HUES48 (cell line): Measurements from ENCODE around the gene COQ4.

Source experiments
- H3K27ac ChIP-seq: one replicate; pipeline ENCODE4 v1.7.0; 2013; ENCODE audit warnings: low read depth, low read length, inconsistent platforms
- H3K27me3 ChIP-seq: 2 replicates; pipeline ENCODE4 v1.6.1; 2013; ENCODE audit warnings: mild to moderate bottlenecking, low read length; ENCODE audit not compliant: control insufficient read depth, insufficient read depth
- H3K36me3 ChIP-seq: 2 replicates; pipeline ENCODE4 v1.6.1; 2013; ENCODE audit warnings: low read length; ENCODE audit not compliant: control insufficient read depth, insufficient read depth
- H3K4me1 ChIP-seq: 2 replicates; pipeline ENCODE4 v1.6.1; 2013; ENCODE audit warnings: mild to moderate bottlenecking, low read length; ENCODE audit not compliant: control insufficient read depth, insufficient read depth
- H3K4me3 ChIP-seq: 2 replicates; pipeline ENCODE4 v1.5.1; 2013; ENCODE audit warnings: mild to moderate bottlenecking, low read depth, low read length
- H3K9ac ChIP-seq: 2 replicates; pipeline ENCODE4 v1.6.1; 2013; ENCODE audit warnings: mild to moderate bottlenecking, low read depth, low read length, moderate library complexity
- H3K9me3 ChIP-seq: 2 replicates; pipeline ENCODE4 v1.6.1; 2013; ENCODE audit warnings: low read length; ENCODE audit not compliant: control insufficient read depth, insufficient read depth

The COQ4 gene

GRCh38 chr9:128309551-128309950 is 13.1 kb upstream of the COQ4 start:
- peaks cover 49% of the 10 kb centered on the region for H3K36me3 ChIP-seq
- H3K9ac ChIP-seq = no peak overlapping the region
- H3K9me3 ChIP-seq = no peaks in the 10 kb centered on the region
- no peaks in the 10 kb centered on the region for H3K4me1 ChIP-seq
- no peaks in the 10 kb centered on the region for H3K27me3 ChIP-seq
- H3K27ac ChIP-seq = no peak overlapping the region
- no peak overlapping the region for H3K4me3 ChIP-seq

DNA sequence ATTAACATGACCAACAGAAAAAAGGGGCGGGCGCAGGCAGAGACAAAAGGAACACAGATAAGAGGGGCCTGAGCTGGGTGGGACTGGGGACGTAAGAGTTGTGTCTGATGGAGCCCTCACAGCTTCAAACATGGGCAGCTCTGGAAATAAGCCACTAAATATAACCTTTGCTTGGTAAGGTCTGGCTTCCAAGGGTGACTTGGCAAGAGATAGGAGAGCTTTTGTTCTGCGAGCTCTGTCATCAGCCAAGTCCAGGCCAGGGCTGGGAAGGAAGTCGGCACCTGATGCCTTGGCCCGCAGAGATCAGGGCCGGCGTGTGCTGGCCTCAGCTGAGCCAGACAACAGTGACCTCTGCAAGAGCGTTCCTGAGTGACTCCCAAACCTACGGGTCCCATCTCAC is 12.2 kb upstream of the COQ4 start:
- no peak overlapping the region for H3K9ac ChIP-seq
- no peak overlapping the region for H3K27ac ChIP-seq
- H3K27me3 ChIP-seq = no peaks in the 10 kb centered on the region
- no peaks in the 10 kb centered on the region for H3K9me3 ChIP-seq
- H3K36me3 ChIP-seq = peaks cover 57% of the 10 kb centered on the region
- H3K4me3 ChIP-seq = no peak overlapping the region
- H3K4me1 ChIP-seq = no peaks in the 10 kb centered on the region

DNA sequence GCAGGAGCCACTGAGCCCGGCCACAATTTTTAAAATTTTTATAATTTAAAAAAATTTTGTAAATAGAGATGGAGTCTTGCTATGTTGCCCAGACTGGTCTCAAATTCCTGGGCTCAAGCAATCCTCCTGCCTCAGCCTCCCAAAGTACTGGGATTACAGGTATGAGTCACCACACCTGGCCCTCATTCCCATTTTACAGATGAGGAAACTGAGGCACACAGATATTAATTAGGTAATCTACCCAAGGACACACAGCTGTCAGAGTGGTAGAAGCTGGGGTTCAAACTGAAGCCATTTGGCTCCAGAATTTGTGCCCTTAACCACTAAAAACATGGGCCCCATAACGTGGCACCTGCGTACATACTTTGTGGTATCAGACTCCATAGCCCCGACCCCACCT is 7.9 kb upstream of the COQ4 start:
- H3K4me3 ChIP-seq = no peak overlapping the region
- no peak overlapping the region for H3K9ac ChIP-seq
- no peak overlapping the region for H3K27ac ChIP-seq
- no peaks in the 10 kb centered on the region for H3K27me3 ChIP-seq
- no peaks in the 10 kb centered on the region for H3K9me3 ChIP-seq
- no peaks in the 10 kb centered on the region for H3K4me1 ChIP-seq
- H3K36me3 ChIP-seq = peaks cover 67% of the 10 kb centered on the region

DNA sequence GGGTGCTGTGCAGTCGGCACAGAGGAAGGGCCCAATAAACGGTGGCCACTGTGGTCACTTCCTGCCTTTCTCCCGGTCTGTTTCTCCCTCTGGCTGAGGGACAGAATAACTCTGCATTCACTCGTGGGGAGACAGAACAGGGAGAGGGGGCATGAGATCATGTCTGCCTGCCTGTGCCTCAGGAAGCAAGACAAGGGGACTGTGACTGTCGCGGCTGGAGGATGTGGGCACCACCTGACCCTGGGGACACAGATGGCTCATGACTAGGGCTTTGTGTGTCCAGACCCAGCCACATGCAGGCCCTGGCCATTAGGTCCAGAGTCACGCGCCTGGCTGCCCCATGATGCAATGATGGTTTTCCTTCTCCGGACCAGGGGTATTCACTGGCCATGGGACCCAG is 6.2 kb upstream of the COQ4 start:
- Histone ChIP-seq H3K9ac (no peak overlapping the region), H3K36me3 (peaks cover 56% of the 10 kb centered on the region), H3K27me3 (no peaks in the 10 kb centered on the region), H3K4me3 (no peak overlapping the region), H3K27ac (no peak overlapping the region), H3K9me3 (no peaks in the 10 kb centered on the region), H3K4me1 (no peaks in the 10 kb centered on the region; the same call in 1 of the 2 replicates)

DNA sequence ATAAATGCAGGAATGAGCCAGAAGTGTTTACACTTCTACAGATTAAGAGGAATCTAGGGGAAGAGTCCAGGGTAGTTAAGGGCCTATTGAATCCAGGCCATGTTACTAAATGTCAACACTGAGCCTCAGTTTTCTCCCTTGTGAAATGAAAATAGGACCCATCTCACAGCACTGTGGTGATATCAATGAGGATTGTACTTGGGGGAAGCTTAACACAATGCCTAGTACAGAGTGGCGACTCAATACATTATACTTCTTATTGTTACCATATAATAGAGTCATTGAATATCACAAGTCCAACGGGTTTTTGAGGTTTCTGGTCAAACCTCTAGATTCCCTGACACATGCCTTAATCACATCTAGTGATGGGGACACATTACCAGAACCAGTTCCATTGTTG is 5.0 kb upstream of the COQ4 start:
- Histone ChIP-seq H3K4me3 (no peak overlapping the region), H3K27ac (no peak overlapping the region), H3K36me3 (peaks cover 54% of the 10 kb centered on the region), H3K9me3 (no peaks in the 10 kb centered on the region), H3K27me3 (no peaks in the 10 kb centered on the region), H3K4me1 (no peaks in the 10 kb centered on the region; the same call in 1 of the 2 replicates), H3K9ac (no peak overlapping the region)

- H3K36me3 ChIP-seq = peaks cover 46% of the 10 kb centered on the region
Measured at GRCh38 chr9:128321343-128321742, 1.3 kb upstream of the COQ4 start.

GRCh38 chr9:128321879-128322403 is 698 bp upstream of the COQ4 start:
- H3K9ac ChIP-seq = peak overlapping the region; percentile 75
- H3K9me3 ChIP-seq = no peaks in the 10 kb centered on the region
- no peaks in the 10 kb centered on the region; the same call in 1 of the 2 replicates for H3K4me1 ChIP-seq
- H3K27ac ChIP-seq = peak overlapping the region; percentile 81
- H3K27me3 ChIP-seq = no peaks in the 10 kb centered on the region
- H3K36me3 ChIP-seq = peaks cover 40% of the 10 kb centered on the region
- H3K4me3 ChIP-seq = peak overlapping the region; percentile 83

More at GRCh38 chr9:128321343-128321742, 1.3 kb upstream of the COQ4 start:
- H3K4me3 ChIP-seq = peak overlapping the region; percentile 83
- H3K27ac ChIP-seq = no peak overlapping the region
- H3K27me3 ChIP-seq = no peaks in the 10 kb centered on the region
- no peaks in the 10 kb centered on the region for H3K9me3 ChIP-seq
- no peaks in the 10 kb centered on the region; the same call in 1 of the 2 replicates for H3K4me1 ChIP-seq
- no peak overlapping the region for H3K9ac ChIP-seq

DNA sequence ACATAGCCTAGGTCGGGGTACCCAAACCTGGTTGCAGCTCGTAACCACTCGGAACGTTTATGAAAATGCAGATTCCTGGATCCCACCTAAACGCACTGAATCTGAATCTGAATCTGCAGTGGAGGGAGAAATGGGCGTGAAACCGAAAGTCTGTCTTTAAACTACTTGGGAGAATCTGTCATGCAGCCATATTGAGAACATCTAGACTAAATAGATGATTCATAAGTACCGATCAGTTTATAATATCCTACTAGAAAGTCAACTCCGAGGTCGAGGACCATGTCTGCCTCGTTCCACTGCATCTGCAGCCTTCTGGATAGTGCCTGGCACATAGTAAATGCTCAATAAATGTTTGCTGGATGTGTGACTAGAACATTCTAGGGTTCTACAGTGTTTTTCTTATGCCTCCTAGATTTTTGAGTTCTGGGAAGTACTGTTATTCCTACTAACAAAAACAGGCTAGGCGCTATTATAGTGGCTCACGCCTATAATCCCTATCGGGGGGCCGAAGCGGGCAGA is 632 bp downstream of the COQ4 start:
- H3K27ac ChIP-seq = peak overlapping the region; percentile 81
- no peaks in the 10 kb centered on the region; the same call in 1 of the 2 replicates for H3K4me1 ChIP-seq
- peak overlapping the region; percentile 75 for H3K9ac ChIP-seq
- no peaks in the 10 kb centered on the region for H3K9me3 ChIP-seq
- peaks cover 36% of the 10 kb centered on the region for H3K36me3 ChIP-seq
- H3K4me3 ChIP-seq = peak overlapping the region; percentile 83
- H3K27me3 ChIP-seq = no peaks in the 10 kb centered on the region

DNA sequence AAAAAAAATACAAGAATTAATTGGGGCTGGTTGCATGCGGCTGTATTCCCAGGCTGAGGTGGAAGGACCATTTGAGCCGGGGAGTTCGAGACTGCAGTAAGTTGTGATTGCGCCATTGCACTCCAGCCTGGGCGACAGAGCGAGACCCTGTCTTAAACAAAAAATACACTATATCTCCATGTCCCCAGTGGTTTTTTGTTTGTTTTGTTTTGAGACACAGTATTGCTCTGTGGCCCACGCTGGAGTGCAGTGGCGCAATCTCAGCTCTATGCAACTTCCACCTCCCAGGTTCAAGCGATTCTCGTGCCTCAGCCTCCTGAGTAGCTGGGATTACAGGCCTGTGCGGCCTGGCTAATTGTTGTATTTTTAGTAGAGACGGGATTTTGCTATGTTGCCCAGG is 1.2 kb downstream of the COQ4 start:
- Histone ChIP-seq H3K9ac (no peak overlapping the region), H3K27ac (no peak overlapping the region), H3K9me3 (no peaks in the 10 kb centered on the region), H3K36me3 (peaks cover 40% of the 10 kb centered on the region), H3K27me3 (no peaks in the 10 kb centered on the region), H3K4me3 (peak overlapping the region; percentile 83), H3K4me1 (no peaks in the 10 kb centered on the region; the same call in 1 of the 2 replicates)

GRCh38 chr9:128324401-128324800 is 1.8 kb downstream of the COQ4 start:
- H3K9ac ChIP-seq = no peak overlapping the region
- H3K27ac ChIP-seq = no peak overlapping the region
- H3K27me3 ChIP-seq = no peaks in the 10 kb centered on the region
- H3K9me3 ChIP-seq = no peaks in the 10 kb centered on the region
- no peaks in the 10 kb centered on the region; the same call in 1 of the 2 replicates for H3K4me1 ChIP-seq
- H3K36me3 ChIP-seq = peaks cover 43% of the 10 kb centered on the region
- no peak overlapping the region for H3K4me3 ChIP-seq

DNA sequence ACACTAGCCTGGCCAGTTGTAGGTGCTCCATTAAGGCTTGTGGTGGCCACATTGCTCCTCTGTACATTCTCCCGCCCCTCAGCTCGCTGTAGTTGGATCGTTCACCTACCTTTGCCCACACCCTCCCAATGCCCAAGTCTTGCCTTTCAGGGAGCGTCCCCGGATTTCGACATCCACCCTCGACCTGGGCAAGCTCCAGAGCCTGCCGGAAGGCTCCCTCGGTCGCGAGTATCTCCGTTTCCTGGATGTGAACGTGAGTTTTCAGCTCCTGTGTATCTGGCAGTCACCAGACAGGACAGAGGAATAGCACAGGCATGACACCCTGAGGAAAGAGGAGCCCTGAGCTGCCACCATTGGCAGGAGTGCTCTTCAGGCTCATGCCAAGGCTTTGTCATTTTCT is 3.0 kb downstream of the COQ4 start:
- Histone ChIP-seq H3K4me1 (no peaks in the 10 kb centered on the region; the same call in 1 of the 2 replicates), H3K4me3 (no peak overlapping the region), H3K36me3 (peaks cover 46% of the 10 kb centered on the region), H3K27ac (no peak overlapping the region), H3K27me3 (no peaks in the 10 kb centered on the region), H3K9me3 (no peaks in the 10 kb centered on the region), H3K9ac (no peak overlapping the region)
